NCI-H1694 (cell line): ENCODE data around the gene WWOX.

Experiments used
- DNase-seq: peaks from one replicate; lab custom pipeline; 2025; lab: John Stamatoyannopoulos, UW

The WWOX gene

DNA sequence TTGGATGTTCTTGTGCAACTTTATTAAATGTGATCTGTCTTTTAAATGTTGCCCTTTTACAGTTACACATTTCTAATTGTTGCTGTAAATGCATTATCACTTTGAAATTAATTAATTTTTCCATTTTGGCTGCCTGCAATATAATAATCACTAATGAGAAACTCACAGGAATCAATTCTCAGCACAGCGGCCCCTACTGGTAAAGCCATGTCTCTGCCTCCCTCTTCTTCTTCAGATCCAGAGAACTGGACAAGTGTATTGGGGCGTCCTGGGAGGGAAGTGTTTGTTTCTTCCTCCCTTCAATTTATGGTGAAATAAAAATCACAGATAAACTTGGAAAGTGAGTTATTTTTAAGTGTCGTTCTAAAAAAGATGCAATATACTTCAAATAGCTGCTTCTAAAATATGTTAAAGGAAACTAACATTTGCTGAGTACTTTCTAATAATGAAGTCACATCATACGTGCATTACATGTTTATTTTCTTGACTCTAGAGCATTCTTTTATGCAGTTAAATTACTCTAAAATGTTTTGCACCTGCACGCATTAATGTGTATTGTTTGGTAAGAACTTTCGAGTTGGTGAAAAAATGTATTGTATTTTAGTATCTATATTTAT is 338.0 kb downstream of the WWOX start:
- peak; percentile 11 for DNase-seq

DNA sequence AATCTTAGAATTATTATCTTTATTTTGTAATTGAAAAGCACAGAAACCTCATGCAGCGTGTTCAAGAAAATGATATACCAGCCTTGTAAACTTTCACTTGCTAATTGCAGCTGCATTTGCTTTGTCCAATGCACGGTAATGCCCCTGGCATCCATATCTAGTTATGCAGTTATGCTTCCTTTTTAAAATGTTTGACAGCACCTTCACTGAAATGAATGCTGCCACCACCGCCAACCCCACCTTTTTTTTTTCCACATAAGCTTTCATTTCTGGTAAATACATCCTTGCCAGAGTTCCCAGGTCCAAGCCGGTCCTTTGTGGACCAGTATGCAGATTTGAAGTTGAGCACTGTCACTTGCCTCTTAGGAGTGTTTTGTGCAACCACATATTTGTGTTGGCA is 338.8 kb downstream of the WWOX start:
- no peak for DNase-seq

DNA sequence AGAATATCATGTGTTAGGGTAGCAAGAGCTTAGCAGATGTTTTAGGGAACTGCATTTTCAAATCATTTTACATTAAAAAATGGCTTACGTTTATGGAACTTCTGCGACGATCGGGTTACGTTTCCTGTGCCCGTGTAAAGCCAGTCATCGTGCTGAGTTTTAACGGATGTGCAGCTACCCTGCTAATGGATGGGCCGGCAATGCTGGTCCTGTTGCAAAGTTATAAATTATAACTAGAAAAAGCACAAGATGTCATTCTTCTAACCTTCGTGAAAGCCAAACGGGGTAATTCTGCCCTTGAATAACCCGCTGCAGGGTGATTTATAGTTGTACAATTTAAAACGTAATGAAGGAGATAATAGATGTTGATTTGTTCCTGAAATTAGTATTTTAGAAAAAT is 339.2 kb downstream of the WWOX start:
- DNase-seq: no peak

DNA sequence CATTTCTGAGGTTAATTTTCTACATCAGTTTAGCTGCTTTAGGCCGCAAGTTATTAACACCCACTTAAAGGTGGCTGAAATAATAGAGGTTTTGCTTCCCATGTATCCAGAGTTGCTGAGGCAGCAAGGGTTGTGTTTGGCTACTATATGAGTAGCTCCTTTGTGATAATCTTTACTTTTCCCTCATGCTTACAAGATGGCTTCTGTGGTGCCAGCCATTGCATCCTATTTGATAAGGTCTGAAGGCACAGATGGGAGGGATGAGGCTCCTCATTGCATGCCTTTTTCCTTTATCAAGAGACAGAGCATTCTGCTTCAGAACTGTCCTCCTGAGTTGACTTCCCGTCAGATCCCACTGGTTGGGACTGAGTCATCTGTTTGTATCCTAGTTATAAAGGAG is 340.2 kb downstream of the WWOX start:
- no peak for DNase-seq

DNA sequence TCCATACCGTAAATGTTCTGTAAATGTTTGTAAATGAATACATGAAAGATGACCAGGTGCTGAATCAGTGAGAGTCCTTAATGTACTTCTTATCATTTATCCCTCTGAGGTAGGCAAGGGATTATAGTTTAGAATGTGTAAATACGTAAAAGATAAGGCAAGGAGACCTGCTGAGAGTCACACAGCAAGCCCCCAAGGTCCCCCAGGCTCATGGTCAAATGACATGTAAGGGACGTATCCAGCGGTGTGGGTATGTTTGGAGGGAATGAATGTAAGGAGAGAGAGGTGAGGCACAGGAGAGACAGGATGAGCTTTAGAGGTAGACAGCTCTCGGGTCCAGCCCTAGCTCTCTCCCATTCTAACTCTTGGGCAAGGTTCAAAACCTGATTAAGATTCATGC is 341.8 kb downstream of the WWOX start:
- DNase-seq: no peak

DNA sequence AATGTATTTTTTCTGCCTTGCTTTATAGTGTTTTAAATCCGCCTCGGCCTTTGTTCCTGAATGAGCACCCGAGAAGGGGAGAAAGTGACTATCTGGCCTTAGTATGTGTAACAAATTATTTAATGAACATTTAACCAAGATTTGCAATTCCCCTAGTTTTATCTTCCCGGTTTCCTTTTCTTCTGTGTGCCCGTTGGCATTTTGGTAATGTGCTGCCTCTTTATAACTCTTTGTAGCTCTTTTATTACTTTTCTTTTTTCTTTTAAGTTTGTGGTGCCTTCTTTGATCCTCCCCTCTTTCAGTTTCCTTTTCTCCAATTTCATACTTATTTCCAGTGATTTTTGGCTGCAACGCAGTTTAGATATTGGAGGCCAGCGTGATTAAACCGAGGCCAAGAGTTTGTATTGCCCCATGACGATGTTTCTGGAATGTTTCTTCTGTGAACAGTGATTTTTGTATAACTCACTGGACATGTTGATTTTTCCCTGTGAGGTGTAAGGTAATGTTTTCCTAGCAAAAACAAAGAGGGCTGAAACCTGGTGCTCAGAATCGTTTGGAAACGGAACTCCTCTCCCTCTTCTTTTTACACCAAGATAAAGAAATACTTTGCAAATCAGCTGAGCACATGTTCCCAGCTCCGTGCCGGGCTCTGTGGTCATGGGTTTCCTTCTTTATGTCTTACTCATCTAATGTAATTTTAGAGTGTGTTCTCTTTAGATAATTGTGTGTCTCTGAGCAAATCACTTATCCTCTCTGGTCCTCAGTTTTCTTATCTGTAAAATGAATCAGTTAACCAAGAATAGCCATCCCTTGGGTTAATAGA is 344.3 kb downstream of the WWOX start:
- DNase-seq: no peak

DNA sequence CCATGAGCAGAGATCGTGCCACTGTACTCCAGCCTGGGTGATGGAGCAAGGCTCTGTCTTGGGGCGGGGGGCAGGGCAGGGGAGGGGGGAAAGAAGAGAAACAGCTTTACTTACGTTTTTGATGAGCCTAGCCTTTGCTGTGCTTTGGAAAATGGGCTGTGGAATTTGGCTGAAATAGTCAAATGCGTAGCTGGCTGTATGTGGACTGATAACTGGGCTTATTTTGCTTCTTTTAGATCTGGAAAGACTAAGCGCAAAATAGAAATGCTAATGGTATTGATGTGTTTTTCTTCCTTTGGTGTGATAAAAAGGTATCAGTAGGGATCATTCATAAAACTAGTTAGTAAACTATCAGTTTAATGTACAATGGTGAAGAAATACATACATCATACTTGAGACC is 346.4 kb downstream of the WWOX start:
- DNase-seq: no peak

DNA sequence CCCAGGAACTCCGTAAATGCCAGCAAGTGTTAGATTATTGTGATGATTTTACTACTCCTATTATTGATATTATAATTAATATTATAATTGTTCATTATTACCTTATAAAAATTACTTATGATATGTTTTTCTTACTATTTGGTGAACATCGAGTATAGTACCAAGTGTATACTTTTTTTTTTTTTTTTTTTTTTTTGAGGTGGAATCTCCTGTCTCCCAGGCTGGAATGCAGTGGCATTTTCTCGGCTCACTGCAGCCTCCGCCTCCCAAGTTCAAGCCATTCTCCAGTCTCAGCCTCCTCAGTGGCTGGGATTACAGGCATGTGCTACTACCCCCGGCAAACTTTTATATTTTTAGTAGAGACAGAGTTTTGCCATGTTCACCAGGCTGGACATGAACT is 347.0 kb downstream of the WWOX start:
- DNase-seq: no peak

DNA sequence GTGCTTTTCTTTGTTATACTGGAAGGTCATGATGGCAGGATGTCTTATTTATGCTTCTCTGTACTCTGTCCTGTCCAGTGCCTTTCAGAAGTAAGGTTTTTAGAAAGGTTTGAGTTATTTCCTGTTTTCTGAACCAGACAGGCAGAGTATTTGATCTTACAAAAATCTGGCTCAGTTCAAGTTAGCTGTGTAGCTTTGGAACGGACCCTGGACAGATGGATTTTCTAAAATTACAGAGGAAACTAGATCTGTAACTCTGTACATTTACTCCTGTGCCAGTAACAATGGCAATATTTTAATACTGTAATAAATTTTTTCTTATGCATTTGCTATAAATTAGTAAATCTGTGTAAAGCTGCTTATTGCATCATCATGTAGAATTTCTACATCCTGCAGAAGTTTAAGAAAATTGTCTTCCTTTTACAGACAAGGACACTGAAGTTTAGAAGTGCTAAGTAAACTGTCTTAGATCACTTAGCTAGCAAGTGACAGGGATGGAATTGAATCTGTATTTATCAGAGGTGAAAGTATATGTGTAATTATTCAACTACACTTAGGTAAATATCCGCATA is 347.6 kb downstream of the WWOX start:
- no peak for DNase-seq

DNA sequence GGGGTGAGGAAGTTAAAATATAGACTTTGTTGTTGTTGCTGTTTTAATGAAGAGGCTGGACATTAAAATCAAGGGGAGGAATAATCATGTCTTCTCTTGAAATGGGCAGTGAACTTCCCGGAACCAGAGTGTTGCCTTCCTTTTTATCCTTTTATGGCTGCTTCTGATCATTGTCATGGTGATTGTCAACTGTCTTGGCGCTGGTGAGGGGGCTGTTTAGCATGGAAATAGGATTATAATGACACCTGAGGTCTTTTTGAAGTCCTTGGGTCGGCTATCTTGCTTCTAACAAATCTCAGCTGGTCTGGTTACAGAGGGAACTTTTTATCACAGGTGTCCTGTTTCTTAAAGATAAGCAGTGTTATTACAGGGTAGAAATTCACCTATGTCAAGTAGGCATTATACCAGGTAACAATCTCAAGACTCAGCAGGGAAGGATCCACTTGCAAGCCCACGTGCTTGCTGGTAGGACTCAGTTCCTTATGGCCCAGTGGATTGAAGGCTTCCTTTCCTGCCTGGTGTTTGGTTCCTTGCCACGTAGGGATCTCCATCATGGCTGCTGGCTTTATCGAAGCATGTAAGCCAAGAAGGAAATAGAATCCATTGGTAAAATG is 349.3 kb downstream of the WWOX start:
- no peak for DNase-seq

DNA sequence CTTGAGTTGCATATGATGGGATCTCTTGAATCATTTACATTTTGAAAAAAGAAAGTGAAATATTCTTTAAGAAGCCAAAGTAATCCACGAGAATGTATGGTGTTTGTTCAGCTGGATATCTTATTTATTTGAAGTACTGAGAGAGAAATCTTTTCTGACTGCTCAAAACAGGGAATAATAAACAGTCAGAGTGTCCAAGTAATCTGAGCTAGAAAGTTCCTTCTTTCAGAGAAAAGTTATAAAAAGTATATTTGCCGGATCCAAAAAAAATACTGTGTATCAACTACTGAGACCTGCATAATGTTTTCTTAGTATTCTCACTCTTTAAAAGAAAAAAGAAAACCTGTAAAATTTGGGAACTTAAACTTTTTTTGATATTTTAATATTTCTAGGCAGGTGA is 350.8 kb downstream of the WWOX start:
- no peak for DNase-seq

DNA sequence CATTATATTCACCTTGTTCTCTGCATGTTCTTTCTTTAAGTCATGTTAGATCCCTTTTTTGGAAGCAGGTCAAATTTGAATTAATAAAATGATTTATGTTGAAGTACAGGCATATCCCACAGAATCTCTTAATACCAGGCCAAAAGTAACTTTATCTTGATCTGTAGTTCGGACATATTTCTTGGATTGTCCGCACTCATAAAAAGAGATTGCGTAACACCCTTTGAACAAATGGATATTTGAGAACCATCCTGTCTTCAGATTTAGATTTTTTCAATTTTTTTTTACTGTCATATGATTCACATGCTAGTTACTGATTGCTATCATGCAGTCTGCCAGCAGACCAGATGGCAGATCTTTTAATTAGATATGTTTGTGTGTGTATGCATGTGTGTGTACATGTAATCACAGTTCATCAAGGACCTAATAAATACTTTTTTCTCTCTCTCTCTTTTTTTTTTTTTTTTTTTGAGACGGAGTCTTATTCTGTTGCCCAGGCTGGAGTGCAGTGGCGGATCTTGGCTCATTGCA is 352.6 kb downstream of the WWOX start:
- no peak for DNase-seq

DNA sequence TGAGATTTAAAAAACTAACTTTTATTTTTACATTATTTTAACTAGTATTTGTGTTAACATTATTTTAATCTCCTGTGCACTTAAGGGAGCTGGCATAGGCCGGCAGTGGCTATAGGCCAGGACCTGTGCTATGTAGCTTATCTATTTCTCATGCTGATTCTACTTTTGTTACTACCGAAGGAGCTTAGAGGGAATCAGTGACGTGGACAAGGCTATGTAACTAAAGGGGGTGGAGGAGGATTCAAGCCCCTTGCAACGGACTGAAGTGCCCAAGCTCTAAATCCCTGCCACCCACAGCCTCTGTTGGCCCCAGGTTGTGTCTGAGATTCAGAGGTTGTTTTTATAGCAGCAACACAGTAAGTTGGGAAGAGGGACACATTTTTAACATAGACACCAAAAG is 356.4 kb downstream of the WWOX start:
- no peak for DNase-seq

DNA sequence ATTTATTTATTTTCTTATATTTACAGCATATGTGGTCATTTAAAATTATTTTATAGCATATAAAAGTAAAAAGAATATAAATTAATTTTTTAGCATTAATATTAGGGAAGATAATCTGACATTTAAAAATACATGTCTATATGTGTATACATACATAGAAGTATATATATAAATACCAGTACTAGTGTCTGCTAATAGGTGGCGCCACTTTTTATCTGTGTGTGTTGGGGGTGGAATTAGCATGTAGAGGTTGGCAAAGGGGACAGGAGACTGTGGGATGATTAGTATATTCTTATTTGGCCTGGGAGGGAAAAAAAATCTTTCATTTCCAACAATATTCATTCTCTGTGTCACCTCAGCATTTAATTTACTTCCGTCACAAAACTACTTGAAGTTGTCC is 359.1 kb downstream of the WWOX start:
- DNase-seq: no peak

DNA sequence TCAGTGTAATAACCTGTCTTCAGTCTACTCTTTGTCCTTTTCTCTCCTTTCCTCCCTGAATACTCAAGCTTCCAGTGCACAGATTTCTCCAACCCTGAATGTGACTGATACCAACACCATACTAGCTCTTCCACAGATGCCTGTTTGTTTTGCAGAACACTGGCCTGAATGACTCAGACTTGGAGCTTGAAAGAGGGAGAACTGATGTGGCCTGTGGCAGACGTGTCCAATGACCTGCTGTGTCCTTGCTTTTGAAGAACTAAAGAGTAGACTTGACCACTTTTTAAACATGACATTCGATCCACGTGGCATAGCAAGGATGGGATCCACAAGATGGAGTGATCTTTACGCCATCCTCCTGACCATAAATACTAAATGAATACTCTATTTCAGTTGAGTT is 361.0 kb downstream of the WWOX start:
- DNase-seq: no peak

DNA sequence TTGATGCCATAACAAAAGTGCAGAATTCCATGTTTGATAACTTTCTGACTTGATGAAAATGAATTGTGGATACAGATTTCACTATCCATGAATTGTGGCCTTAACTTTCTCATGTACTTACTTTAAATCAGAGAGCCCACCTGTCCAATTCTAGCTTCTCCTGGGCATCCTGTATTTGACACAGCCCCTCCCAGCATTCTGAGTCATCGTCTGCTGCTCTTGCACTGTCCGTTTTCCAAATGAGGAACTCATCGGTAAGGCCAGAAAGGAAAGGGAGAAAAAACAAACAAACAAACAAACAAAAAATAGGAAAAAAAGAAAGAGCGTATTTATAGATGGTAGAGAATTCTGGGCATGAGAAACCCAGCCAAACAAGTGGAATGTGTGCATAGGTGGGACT is 361.6 kb downstream of the WWOX start:
- no peak for DNase-seq

DNA sequence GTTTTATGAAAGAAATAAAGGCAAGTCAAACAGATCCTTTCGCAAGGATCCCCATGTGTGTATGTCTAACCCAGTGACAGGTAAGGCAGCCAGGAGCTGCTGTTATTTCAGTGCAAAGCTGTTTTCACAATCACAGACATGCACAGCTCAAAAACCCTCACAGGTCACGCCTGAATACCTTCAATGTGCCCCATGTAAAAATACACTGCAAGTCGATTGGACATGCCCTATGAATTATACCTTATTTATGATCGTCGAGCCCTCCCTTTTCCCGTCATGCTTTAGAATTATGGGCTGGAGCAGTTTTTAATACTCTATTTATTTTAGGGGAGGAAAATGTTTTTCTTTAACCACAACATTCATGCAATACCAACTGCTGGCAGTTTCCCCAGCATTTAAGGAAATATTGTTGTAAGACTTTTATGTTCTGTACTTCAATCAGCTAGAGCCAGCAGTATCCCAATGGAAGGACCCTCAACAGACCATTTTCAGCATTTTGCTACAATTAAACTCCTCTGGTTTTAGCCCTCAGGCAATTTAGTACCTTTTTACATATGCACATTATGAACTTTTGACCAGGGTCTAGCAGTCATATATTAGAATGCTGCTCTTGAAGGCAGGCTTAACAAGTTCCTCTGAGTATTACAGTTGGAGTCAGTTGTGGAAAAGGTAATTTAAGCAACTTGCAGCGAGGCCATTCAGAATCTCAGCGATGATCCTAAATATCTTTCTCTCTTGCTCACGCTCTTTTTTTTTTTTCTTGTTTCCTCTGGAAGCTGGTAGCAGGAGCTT is 362.2 kb downstream of the WWOX start:
- no peak for DNase-seq

DNA sequence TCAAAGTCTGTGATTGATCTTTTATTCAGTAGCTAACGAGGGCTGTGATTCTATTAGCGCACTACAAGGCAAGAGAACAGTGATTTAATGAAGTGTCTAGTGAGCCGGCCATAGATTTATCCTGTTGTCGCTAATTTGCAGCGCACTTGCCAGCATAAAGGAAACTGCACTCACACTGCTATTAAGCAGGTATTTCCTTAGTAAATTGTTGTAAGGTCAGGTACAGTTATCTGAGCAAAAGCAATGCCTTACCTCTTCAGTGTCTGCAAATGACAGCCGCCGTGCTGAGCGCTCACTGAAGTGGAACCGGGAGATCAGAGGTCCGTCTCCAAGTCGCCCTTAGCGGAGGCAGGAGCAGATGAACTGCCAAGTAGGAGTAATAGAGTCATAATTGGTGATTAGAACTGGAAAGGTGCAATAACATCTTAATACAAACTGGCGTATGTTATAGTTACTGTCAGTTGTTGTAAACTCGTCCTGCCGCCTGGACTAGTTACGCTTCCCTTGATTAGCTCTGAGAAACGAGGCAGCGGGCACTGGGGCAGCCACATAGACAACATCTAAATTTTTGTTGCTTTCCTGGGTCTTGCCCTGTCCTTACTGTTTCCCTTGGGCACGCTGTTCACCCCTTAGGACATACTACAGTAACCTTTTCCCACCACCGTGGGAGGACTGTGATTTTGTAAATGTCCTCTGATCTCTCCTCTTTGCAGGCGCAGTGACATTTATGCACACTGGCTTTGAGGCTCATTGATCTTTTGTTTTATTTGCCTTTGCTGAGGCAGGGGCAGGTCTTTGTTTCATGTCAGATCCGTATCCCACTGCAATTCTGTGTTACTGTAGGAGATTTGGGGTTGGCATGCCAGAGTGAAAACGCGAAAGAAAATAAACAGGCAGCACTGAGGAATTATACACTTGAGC is 363.1 kb downstream of the WWOX start:
- DNase-seq: no peak

DNA sequence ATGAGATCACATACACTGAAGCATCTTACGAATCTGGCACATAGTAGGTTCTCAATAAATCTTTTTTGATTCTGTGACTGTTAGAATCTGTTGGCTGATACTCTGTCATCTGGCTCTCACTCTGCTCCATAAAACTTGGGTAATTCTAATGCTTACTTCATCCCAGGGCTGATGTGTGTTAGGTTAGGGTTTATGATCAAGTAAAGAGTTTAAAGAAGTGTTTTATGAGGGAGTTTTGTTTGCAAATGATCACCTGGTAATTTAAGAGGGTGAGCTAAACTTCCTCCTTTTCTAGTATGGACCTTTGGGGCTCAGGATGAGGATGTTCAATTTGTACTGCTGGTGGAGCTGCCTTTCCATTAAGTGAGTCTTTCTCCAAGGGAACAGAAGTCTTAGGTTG is 364.1 kb downstream of the WWOX start:
- no peak for DNase-seq

DNA sequence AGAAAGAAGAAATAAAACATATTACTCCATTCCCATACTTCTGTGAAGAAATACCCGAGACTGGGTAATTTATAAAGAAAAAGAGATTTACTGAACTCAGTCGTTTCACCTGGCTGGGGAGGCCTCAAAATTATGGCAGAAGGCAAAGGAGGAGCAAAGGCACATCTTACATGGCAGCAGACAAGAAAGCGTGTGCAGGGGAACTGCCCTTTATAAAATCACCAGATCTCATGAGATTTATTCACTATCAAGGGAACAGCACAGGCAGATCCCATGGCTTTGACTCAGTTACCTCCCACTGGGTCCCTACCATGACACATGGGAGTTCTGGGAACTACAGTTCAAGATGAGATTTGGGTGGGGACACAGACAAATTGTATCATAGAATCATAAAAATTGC is 365.4 kb downstream of the WWOX start:
- no peak for DNase-seq

DNA sequence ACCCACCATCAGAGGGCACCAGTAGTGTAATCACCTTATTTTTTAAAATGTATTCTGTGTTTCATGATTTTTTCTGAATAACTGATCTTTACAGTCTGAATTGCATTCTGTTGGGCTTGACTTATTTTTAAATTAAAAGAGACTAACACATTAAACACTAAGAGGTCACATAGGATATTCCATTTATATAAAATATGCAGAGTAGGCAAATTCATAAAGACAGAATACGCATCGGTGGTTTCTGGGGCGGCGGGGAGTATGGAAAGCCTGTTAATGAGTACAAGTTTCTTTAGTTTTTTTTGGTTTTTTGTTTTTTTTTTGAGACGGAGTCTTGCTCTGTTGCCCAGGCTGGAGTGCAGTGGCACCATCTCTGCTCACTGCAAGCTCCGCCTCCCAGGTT is 366.3 kb downstream of the WWOX start:
- no peak for DNase-seq
